A673 (cell line): ENCODE measurements around the gene CHKA. TPM values are rescaled to one million over a fixed set of nuclear protein-coding genes. Genes with fewer than 3 reads are reported as not detected.

Experiments used
- BruUV-seq: library from RNA; stranded (reverse); fragments of 400-500 nt; replicated peaks from 2 replicates; lab custom pipeline; 2021; lab: Mats Ljungman, UMichigan
- CTCF ChIA-PET: fragments of 300-600 bp; sonication (Branson Sonifier 250); formaldehyde crosslinking; loops from one replicate; lab custom pipeline; 2022; ENCODE audit warnings: antibody characterized with exemption; lab: Charles Lee
- POLR2A ChIA-PET: fragments of 300-600 bp; sonication (Branson Sonifier 250); formaldehyde crosslinking; loops from one replicate; lab custom pipeline; 2022; ENCODE audit warnings: antibody characterized with exemption; ENCODE audit not compliant: low non-redundant PET; lab: Charles Lee
- DNase-seq: peaks from one replicate; pipeline ENCODE4 v3.0.0-alpha.2; 2015; ENCODE audit warnings: low spot score
- H3K27ac ChIP-seq: fragments of 200-600 bp; sonication (generic); 2 replicates; pipeline ENCODE4 v1.5.1; 2016; ENCODE audit warnings: mixed run types, low read depth, mild to moderate bottlenecking, mixed read lengths, antibody characterized with exemption, low read length; ENCODE audit not compliant: poor library complexity, severe bottlenecking
- H3K27me3 ChIP-seq: fragments of 200-600 bp; sonication (generic); replicated peaks from 2 replicates; pipeline ENCODE4 v1.6.1; 2017; ENCODE audit warnings: mixed run types, low read depth, mild to moderate bottlenecking, mixed read lengths, antibody characterized with exemption, low read length; ENCODE audit not compliant: insufficient read depth, poor library complexity
- H3K36me3 ChIP-seq: fragments of 200-600 bp; sonication (generic); 2 replicates; pipeline ENCODE4 v1.6.1; 2016; ENCODE audit warnings: mixed run types, mild to moderate bottlenecking, mixed read lengths, antibody characterized with exemption, low read length; ENCODE audit not compliant: insufficient read depth, poor library complexity, severe bottlenecking
- H3K4me1 ChIP-seq: fragments of 200-600 bp; sonication (generic); 2 replicates; pipeline ENCODE4 v1.6.1; 2017; ENCODE audit warnings: mixed run types, mild to moderate bottlenecking, mixed read lengths, antibody characterized with exemption, low read length; ENCODE audit not compliant: insufficient read depth, poor library complexity, severe bottlenecking
- H3K4me3 ChIP-seq: fragments of 200-600 bp; sonication (generic); 2 replicates; pipeline ENCODE4 v1.5.1; 2016; ENCODE audit warnings: low read depth, mixed run types, mild to moderate bottlenecking, mixed read lengths, low read length; ENCODE audit not compliant: poor library complexity, severe bottlenecking
- H3K9me3 ChIP-seq: fragments of 200-600 bp; sonication (generic); 2 replicates; pipeline ENCODE4 v1.6.1; 2016; ENCODE audit warnings: mixed run types, low read depth, mild to moderate bottlenecking, mixed read lengths, antibody characterized with exemption, low read length; ENCODE audit not compliant: poor library complexity, severe bottlenecking
- EZH2 ChIP-seq: fragments of 200-600 bp; sonication (generic); IDR thresholded peaks from 2 replicates; pipeline ENCODE4 v1.6.1; 2017; ENCODE audit warnings: borderline replicate concordance, low read depth, mild to moderate bottlenecking, mixed read lengths, antibody characterized with exemption, low read length; ENCODE audit not compliant: poor library complexity, severe bottlenecking
- intact Hi-C: fragments of 100-400 bp; cut with micrococcal nuclease; formaldehyde crosslinking; loops from one replicate; pipeline ENCODE4 v1.10.0; 2022; ENCODE audit not compliant: unreplicated experiment
- total RNA-seq: library from RNA; stranded (reverse); gene quantifications from 2 replicates; pipeline ENCODE4 v1.2.3, GENCODE V29; 2021
- TF ChIP-seq, protein P1 (sequence below): fragments of 300-800, 200-600 bp; sonication (generic); conservative IDR thresholded peaks from 2 replicates; pipeline ENCODE4 v1.5.1; 2017; ENCODE audit warnings: low read depth, mild to moderate bottlenecking, antibody characterized with exemption, low read length, moderate library complexity, mixed read lengths

The CHKA gene
- total RNA-seq, 1 experiment from 2014 or later, result 37.5 TPM

DNA sequence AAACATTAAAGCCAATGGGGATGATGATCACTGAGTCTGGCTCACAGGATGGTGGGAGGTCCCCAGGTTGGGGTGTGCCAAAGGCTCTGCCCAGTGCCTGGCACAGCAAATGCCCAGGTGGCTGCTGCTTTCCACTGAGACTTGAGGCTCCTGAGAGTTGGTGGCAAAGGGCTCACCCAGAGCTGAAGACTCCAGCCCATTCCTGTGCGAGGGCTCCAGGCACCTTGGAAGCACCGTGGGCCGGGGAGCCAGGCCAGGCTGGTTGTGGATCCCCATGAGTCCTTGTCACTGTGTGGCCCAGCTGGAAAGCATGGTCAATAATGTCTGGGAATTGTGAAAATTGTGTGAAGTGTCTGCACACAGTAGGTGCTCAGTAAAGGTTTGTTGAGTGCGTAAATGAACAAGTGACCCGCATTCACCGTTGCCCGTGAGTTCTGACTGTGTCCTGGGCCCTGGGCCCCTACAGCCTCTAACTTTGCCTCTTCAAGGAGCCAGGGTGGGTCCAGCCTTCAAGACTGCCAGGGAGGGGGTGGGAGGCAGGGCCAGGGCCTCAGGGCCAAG is 114.5 kb downstream of the CHKA start:
- intact Hi-C loops, result loop anchor here (10.0 kb wide), 1 partner anchor 198 kb away; no protein-coding TSS in a partner anchor
- Histone ChIP-seq H3K4me1 (peaks cover 6% of the 10 kb centered on the region), H3K4me3 (no peak overlapping the region), H3K36me3 (no peaks in the 10 kb centered on the region), H3K27me3 (peaks cover 5% of the 10 kb centered on the region), H3K9me3 (no peaks in the 10 kb centered on the region), H3K27ac (no peak overlapping the region)
- TF ChIP-seq, protein P1, sequence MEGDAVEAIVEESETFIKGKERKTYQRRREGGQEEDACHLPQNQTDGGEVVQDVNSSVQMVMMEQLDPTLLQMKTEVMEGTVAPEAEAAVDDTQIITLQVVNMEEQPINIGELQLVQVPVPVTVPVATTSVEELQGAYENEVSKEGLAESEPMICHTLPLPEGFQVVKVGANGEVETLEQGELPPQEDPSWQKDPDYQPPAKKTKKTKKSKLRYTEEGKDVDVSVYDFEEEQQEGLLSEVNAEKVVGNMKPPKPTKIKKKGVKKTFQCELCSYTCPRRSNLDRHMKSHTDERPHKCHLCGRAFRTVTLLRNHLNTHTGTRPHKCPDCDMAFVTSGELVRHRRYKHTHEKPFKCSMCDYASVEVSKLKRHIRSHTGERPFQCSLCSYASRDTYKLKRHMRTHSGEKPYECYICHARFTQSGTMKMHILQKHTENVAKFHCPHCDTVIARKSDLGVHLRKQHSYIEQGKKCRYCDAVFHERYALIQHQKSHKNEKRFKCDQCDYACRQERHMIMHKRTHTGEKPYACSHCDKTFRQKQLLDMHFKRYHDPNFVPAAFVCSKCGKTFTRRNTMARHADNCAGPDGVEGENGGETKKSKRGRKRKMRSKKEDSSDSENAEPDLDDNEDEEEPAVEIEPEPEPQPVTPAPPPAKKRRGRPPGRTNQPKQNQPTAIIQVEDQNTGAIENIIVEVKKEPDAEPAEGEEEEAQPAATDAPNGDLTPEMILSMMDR, result no peak
- TF ChIP-seq EZH2, result no peak
- BruUV-seq, result no TSS peak
- CTCF ChIA-PET, result no interaction called here
- DNase-seq, result no peak
- POLR2A ChIA-PET, result interaction anchor here (0.6 kb wide), 1 partner anchor 24 kb away, joined by 3 read pairs; no protein-coding TSS in a partner anchor

DNA sequence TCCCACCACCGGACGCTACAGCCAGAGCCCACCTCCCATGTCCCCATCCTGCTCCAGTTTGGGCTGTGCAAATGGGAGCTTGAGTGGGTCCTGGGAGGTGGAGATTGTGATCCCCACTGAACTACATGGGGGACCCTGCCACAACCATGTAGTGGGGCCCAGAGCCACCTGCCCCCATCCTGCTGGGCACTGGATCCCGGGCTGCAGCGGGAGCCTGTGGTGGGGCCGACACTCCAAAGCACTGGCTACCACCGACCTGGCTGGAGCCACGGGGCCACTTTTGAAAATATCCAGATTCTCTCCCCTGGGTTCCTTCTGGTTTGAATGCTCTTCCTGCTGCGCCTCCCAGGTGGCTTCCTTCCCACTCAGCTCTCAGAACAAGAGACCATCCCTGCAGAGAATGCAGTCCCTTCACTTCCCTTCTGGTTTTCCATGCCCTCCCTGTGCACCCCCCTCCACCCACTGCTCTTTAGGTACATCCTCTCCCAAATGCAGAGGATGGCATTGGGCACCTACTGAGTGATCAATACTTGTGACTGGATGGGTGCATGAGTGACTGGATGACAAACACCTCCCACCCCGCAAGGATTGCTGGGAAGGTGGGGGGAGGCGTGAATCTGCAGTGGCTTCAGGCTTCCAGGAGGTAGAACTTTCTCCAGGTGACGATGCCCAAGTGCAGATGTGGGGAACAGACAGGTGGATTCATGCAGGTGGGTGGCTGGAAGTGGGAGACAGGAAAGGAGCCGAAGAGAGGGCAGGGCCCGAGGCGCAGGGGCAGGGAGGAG is 116.4 kb downstream of the CHKA start:
- intact Hi-C loops, result loop anchor here (10.0 kb wide), 1 partner anchor 200 kb away; no protein-coding TSS in a partner anchor
- CTCF ChIA-PET, result no interaction called here

GRCh38 chr11:68003846-68004550 is 117.2 kb downstream of the CHKA start, which contains the start of gene UNC93B1:
Gene UNC93B1 (minus strand): TSS chr11:68004097. CDS start chr11:68004043, 54 bp downstream.
- Histone ChIP-seq H3K27me3 (peaks cover 5% of the 10 kb centered on the region), H3K36me3 (no peaks in the 10 kb centered on the region), H3K4me3 (peak within 1 kb of the TSS; percentile 54), H3K9me3 (no peaks in the 10 kb centered on the region), H3K4me1 (peaks cover 6% of the 10 kb centered on the region), H3K27ac (no peak within 1 kb of the TSS)
- TF ChIP-seq, protein P1, result no peak
- no peak for TF ChIP-seq EZH2
- intact Hi-C loops, result loop anchor here (10.0 kb wide), 1 partner anchor 201 kb away; no protein-coding TSS in a partner anchor
- CTCF ChIA-PET, result no interaction called here
- BruUV-seq, result no TSS peak
- POLR2A ChIA-PET, result no interaction called here
- DNase-seq, result peak; percentile 77

More for the DNA sequence above, 116.4 kb downstream of the CHKA start:
- Histone ChIP-seq H3K27me3 (peaks cover 5% of the 10 kb centered on the region), H3K27ac (no peak overlapping the region), H3K4me1 (peaks cover 6% of the 10 kb centered on the region), H3K36me3 (no peaks in the 10 kb centered on the region), H3K9me3 (no peaks in the 10 kb centered on the region), H3K4me3 (peak overlapping the region; percentile 54)
- BruUV-seq, result no TSS peak
- TF ChIP-seq, protein P1, result no peak
- no peak for TF ChIP-seq EZH2
- POLR2A ChIA-PET, result no interaction called here
- no peak for DNase-seq
